ENCODE results near the gene SAMD4A.
A peak's percentile ranks its signal among the peaks of the same experiment; 100 is the strongest.
"Not testable (repeated sequence)": the region's sequence is repeated elsewhere in the genome, so short reads cannot be mapped to it uniquely, and the experiment has no call there.

Gene SAMD4A

DNA sequence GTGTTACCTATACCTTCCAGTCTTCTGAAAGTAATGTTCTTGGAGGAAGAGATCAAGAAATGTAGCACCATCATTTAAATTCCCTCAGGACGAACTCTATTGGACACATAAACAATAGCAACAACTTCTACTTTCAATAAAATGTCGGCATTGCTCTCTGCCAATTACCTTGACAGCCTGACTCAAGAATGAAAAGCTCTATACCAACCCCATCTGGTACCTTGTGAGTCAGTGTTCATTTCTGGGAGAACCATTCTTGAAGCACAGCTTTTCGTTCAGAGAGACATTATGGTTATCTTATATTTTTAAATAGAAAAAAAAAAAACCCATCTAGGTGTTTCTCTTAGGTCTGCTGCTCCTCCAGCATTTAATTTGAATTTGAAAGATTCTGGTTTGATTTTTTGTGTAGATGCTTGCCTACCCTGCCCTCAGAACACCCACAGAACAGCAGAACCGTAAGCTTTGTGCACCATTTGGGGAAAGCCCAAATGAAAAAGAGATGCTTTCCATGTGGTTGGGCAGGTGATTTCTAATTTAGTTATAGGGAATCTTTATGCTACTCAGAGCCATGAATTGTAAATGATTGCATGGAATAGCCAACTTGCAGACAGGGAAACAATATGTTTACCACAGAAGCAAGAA lies 156.0 kb downstream of the SAMD4A start:
- DNase-seq (ENCODE audit: low spot score) (peak; percentile 56), FAIRE-seq (no peak)

DNA sequence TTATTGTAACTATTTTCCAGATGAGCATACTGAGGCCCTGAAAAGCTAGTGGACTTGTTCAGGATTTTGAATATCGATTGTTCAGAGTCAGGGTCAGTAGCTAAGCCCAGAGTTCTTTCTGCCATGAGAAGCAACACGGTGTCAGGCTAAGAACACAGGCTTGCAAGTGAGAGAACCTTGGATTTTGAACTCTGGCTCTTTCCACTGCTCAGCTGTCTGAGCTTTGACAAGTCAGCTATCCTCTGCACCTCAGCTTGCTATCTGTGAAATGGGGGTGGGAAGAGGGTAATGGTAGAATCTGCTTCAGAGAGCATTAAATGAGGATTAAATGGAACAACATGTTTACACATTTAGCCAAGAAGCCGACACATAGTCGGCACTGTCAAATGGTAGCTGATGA lies 157.2 kb downstream of the SAMD4A start:
- DNase-seq (ENCODE audit: low spot score) = no peak

DNA sequence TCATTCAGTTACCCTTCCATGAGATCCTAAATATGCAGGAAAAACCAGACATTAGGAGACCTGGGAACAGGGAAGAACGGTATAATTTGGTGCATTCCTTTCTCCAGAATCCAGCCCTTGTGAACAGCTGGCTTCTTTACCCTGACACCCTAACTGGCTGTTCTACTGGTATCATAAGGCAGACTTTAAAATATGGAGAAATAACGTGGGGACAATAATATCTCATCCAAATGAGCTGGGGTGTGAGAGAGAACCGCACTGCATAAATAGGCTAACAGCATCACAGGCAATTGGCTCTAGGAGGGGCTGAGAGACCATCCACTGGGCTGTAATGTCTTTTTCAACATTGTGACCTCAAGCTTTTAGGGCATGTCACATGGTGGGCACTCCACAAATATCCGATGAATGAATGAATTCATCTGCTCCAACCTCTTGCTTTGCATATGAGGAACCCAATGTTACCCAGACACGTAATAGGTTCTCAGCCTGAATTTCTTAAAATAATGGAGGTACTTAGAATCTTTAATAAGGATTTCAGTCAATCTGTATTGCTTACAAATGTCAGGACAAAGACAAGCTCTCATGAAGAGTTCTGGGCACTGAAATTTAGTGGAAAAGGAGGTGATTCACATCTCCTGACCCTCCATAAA lies 157.9 kb downstream of the SAMD4A start:
- DNase-seq (ENCODE audit: low spot score) = no peak
- no peak for FAIRE-seq

More for the DNA sequence above, 157.2 kb downstream of the SAMD4A start:
- FAIRE-seq = no peak

DNA sequence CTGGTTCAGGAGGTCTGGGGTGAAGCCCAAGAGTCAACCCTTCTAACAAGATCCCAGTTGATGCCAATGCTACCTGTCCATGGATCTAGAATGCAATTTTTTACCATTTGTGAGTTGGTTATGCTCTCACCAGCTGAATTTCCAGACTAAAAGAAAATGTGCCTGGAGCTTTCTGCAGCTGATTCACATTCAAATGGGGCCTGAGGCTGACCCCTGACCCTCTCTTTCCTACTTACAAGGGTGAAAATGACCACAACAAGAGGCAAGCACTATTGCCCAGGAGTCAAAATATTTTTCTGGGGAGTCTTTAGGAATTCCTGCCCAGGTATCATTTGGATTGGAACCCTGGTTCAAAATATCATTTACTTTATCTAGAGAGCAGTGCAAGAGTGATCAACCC lies 159.1 kb downstream of the SAMD4A start:
- no peak for DNase-seq (ENCODE audit: low spot score)

DNA sequence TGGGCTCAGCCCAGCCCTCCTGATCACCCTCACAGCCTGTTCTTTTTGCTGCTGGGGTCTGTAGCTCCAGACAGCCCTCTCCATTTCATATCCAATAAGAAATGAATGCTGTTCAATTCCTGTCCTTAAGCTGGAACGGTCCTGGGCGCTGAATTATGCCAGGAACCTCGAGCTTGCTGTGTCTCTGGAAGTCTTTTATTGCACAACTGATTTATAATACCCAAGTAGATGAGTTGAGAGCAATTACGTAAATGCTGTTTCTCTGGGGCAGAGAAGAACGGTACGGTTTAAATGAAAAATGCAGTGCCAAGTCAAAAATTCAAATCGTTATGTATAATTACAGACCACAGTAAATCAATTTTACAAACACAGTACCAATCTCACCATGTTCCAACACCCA lies 161.0 kb downstream of the SAMD4A start:
- no peak for FAIRE-seq
- no peak for DNase-seq (ENCODE audit: low spot score)

More for the DNA sequence above, 159.1 kb downstream of the SAMD4A start:
- no peak for FAIRE-seq

DNA sequence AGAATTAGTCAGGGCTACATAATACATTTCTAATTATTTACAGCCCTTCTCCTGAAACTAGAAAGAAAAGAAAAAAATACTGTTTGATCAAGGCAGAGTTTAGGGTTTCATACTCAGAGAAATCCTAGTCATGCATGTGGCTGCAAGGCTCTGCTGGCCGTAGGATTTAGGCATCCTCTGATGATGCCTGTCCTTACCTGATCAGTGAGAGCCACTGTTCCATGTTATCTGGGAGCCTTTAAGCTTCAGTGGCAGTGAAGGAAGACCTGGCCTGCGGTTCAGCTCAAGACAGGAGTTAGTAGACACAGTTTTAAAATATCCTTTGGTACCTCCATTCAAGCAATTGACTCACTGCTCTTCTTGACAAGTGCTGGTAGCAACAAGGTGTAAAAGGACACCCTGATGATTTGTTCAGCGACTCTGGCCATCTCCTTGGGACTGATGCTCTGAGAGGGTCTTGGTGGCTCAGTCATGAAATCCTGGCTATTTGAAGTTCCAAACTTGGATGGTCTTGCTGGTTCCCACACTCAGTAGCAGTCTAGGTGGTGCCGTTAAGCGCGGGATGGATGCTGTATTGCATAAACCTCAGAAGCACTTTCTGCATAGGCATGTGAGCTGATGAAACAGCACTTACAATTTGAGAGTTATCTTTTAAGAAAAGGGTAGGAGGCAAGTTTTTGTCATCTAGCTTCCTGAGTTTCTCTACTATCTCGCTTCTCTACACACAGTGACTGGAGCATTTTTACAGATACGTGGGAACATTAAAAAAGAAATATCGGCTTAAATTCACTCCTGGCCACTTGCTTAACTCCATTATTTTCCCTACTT lies 162.0 kb downstream of the SAMD4A start:
- DNase-seq (ENCODE audit: low spot score) (no peak), FAIRE-seq (peak; percentile 13)

DNA sequence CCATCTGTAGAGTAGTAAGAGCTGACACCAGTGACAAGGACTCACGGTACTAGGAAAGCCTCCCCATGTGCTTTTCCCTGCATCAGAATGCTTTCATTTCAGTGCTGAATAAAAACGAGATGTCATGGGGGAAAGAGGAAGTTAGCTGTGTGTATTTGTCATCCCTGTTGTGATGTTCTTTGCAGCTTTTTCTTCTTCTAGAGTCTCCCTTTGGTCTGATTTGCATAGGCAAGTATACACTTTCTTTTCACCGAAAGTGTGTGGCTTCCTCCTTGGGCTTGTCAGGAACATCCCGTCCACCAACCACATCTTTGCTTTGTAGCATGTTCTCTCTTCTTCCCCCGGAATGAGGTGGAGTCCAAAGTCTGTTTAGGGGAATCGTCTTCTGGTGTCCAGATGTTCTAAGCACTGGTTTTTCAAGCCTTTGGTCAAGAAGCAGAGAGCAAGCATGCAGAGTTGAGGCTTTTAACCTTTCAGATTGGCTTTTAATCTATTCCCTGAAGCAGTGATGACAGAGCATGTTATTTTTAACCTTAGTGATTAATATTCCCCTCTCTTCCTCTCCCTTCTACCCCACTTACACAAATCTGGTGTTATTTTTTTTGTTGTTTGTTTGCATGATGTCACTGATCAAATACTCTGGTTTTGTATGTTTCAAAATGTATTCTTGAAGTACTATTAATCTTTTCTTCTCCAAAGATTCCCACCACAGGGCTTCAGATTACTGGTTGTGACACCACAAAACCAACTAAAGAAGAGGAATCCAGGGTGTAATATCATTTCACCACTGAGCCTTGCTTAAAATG lies 163.4 kb downstream of the SAMD4A start:
- DNase-seq (ENCODE audit: low spot score) = no peak
- FAIRE-seq = no peak

DNA sequence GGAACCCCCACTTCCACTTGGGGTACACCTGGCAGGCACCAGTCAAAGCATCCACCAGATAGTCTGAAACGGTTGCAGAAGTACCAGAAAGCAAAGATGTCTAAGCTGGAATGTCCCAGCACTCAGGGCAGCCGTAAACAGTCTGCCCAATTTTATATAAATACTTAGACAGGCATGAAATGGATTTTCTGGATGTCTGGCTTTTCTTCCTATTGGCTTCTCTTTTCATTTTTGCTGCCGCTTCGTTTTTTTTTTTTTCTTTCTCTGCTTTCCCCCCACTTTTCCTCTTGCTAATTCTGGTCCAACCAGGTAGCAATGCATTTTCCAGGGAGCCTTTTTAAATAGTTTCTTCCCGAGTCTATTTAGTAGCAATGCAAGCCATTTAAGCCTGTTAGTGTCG lies 168.0 kb downstream of the SAMD4A start:
- FAIRE-seq (no peak), DNase-seq (ENCODE audit: low spot score) (no peak)

DNA sequence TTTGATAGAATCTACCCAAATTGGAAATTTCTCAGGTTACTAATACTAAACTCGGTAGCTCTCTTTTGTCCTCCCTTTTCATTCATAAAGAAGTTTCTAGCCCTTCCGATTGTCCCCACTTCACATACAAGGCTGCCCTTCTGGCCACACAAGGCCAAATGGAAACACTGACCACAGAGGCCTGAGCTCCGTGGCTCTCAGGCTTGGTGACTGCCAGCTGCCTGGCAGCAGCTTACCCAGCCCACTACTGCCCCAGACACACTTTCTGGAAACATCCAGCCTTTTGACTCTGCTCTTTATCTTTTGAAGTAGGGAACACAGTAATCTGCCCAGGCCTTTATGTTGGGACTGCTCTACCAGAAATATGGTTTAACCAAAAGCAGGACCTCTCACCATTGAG lies 168.5 kb downstream of the SAMD4A start:
- no peak for FAIRE-seq
- DNase-seq (ENCODE audit: low spot score) = no peak

DNA sequence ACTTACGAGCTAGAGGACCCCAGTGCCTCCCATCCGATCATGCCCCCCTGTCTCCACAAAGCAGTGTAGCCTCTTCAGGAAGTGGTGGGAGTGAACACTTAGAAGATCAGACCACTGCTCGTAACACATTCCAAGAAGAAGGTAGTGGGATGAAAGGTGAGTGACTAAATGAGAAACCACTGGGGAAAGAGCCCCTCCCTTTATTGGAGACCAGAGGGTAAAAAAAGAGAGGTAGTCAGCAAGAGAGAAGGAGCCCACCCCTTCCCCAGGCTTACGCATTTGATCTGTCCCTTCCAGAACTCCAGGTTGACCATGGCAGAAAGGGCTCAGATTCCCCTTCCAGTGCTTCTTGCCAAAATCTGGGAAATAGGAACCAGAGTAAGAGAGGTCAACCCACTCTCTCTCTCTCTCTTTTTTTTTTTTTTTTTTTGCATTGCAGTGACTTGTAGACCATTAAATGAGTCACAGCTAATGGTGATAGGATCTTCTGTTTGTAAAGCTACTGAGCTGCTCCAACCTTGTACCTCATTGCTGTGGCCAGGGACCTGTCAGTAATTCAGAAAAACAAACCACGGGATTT lies 170.3 kb downstream of the SAMD4A start:
- FAIRE-seq (no peak), DNase-seq (ENCODE audit: low spot score) (peak; percentile 33)

DNA sequence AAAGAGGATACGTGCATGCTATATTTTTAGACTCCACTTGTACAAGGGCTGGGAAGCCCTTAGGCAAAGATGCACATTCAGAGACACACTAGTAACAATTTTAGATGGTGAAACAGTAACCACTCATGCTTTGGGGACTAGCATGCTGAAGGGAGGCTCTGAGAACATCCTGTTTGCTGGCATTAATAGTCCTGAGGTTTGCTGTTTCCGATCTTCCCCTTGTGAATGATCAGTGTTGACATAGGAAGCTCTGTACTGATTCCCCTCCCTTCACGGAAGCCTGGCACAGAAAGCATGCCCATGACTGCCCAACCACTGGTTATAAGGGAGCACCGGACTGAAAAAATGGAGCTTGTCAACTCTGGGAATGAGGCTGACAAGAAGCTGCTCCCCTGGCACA lies 171.1 kb downstream of the SAMD4A start:
- DNase-seq (ENCODE audit: low spot score) (no peak), FAIRE-seq (no peak)

DNA sequence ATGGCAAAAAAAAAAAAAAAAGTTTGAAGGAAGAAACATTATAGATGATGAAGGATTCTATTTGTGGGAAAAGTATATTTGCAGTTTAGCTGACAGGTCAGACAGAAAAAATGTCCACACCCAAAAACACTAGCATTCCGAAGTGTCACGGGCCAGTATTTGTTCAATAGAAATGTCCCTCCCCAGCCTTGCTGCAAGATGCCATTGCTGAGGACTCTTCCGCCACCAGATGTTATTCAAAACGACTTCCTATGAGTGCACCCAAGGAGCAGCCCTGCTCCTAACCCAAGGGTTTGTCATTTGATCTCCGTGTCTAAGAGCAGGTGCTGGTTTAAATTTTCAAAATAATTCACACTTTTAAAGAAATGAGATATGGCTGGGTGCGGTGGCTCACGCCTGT lies 172.6 kb downstream of the SAMD4A start:
- FAIRE-seq (no peak), DNase-seq (ENCODE audit: low spot score) (no peak)

DNA sequence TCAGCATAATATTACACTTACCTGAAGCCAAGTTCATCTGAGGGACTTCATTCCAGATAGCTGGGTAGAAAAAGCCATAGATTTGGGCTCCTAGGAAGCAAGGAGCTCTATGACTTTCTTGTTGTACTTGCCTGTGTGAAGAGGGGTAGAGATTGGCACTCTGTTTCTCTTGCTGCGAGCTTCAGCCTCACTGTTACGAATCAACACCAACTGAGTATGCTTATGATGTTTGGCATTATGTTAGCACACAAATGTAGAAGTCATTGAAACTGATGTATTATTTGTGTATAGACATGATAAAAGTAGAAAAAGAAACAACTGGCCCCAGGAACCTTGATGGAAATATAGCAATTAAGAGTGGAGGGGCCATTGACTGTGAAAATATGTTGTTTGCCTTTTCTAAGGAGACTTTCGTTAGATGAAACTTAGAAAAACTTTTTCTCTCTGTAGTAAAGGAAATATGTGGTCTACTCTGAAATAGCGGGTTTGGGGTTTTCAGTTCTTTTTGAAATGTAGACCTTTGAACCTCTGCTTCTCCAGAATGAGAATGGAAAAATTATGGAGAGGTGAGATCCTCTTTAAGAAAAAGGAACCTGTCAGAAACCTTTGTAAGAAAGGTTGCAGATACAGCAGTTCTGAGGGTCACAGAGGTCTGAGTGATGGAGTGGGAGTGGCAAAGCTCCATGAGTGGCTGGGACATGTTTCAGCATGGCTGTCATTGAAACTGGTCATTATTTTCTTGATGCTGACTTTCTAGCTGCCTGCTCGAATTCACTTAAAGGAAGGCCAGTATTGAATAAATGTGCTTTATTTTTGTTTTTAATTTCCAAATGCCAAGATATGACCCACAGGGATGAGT lies 175.8 kb downstream of the SAMD4A start:
- FAIRE-seq (no peak), DNase-seq (ENCODE audit: low spot score) (no peak)

DNA sequence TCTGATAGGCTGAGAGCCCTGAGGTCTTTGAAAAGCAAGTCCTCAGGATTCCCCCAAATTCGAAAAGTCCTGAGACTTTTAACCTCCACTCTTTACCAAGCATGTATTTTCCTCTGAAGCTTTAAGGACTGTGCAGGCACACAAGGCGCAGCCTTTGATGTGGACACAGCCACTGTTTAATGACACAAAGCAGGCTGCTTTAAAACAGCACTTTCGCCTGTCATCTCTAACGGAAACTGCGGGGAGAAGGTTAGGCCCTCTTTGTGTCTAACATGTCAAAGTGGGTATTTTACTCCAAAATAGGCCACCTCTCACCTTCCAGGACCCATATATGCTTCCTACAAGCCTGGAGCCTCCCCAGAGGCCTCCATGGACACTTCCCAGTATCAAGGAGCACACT lies 176.5 kb downstream of the SAMD4A start:
- no peak for DNase-seq (ENCODE audit: low spot score)
- FAIRE-seq = no peak

DNA sequence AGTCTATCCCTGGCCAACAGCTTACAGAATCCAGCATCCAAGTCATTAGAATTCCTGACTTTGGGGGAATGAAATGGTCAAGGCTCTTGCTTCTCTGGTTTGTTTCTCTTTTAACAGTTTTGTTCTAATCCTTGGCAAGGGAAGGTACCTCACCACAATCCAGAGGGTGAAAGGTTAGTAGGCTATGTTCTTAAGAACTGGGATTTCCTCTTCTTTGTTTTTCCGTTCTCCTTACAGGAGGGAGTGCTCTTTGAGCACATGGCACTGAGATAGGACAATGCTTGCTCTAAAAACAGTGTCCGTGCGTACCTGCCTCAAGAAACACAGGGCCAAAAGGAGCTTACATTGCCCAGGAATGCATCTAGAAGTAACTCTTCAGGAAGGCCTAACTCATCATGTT lies 179.1 kb downstream of the SAMD4A start:
- FAIRE-seq (peak; percentile 37), DNase-seq (ENCODE audit: low spot score) (no peak)

DNA sequence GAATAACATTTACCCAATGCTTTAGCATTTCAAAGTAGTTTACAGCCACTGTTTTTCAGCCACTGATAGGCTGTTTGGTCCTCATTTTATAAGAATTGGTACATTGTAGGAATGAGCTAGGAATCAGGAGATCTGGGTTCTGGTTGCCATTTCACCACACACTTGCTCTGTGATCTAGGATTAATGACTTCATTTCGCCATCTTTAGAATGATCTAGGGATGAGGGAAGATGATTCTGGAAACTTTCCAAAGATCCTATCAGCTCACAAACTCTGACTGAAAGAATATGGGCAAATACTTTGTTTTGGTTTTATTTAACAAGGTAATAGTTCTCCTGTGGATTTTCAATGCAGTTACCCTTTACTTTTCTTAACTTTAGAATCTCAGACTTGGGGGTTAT lies 180.7 kb downstream of the SAMD4A start:
- DNase-seq (ENCODE audit: low spot score) = no peak
- FAIRE-seq = no peak

DNA sequence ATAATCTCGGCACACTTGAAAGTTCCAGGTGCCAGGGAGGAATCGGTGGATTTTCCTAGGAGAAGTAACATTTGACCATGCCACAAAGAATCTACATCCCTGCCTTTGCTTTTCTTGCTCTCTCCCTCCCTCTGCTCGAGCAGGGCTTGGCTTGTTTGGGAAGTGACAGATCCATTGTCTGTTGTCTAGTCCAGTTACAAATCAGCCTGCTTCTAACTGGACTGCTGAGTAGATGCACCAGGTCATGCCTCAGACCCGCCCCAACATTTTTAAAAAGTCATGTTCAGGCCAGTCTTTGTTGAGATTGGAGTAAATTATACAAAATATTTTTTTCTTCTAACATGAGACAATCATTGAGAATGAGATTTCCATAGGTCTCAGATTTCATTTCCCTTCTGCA lies 182.3 kb downstream of the SAMD4A start:
- no peak for DNase-seq (ENCODE audit: low spot score)
- no peak for FAIRE-seq

DNA sequence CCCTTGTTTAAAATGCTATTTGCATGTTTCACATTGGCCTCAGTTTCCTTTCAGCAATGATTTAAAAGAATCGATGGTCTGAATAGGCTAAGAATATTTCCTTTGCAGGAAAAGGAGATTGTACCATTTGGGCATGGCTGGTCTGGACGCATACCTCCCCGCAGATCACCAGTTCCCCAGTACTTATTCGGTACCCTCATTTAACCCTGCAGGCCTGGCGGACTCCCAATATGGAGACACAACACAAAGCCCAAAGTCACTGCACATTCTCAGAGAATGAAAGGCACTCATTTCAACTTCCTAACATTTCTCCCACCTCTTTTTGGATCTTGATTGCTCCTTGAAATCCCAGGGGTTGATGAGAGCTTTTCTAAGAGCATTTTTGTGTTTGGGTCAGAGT lies 182.8 kb downstream of the SAMD4A start:
- DNase-seq (ENCODE audit: low spot score) (no peak), FAIRE-seq (no peak)

DNA sequence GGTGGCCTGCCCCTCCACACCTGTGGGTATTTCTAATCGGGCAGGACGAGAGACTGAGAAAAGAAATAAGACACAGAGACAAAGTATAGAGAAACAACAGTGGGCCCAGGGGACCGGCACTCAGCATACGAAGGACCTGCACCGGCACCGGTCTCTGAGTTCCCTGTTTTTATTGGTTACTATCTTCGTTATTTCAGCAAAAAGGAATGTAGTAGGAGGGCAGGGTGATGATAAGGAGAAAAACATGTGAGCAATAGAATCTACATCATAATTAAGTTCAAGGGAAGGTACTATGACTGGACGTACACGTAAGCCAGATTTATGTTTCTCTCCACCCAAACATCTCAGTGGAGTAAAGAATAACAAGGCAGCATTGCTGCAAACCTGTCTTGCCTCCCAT lies 185.7 kb downstream of the SAMD4A start:
- not testable (repeated sequence) for DNase-seq (ENCODE audit: low spot score)
- FAIRE-seq = peak; percentile 23

DNA sequence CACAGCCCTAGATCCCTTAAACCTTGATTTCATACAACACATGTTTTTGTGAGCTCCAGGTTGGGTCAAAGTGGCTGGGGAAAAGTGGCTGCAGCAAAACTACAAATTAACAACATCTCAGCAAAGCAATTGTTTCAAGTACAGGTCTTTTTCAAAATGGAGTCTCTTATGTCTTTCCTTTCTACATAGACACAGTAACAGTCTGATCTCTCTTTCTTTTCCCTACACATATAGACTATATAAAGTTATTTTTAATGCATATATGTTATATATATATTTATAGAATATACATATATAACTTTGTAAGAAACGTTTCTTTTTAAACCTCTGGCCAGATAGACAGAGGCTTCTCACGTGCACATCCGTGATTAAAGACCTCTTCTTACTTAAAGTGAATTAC lies 186.5 kb downstream of the SAMD4A start:
- not testable (repeated sequence) for FAIRE-seq; DNase-seq (ENCODE audit: low spot score)

Measured in urothelium cell line (cell line).